Loucy (cell line): ENCODE results near the gene HBE1.

Experiments
- H2AFZ ChIP-seq: fragments of 200-600 bp; sonication (generic); 2 replicates; pipeline ENCODE4 v1.6.0; 2016; ENCODE audit warnings: antibody characterized with exemption, mild to moderate bottlenecking, low read length, moderate library complexity
- H3F3A ChIP-seq: fragments of 200-600 bp; 2 replicates; pipeline ENCODE4 v1.6.0; 2016; ENCODE audit warnings: antibody characterized with exemption, low read depth, mild to moderate bottlenecking
- H3K27me3 ChIP-seq: fragments of 200-600 bp; sonication (generic); 2 replicates; pipeline ENCODE4 v1.6.1; 2014; ENCODE audit warnings: low read length, mild to moderate bottlenecking; ENCODE audit not compliant: insufficient read depth, poor library complexity, severe bottlenecking
- H3K36me3 ChIP-seq: fragments of 200-600 bp; sonication (generic); 2 replicates; pipeline ENCODE4 v1.6.1; 2016; ENCODE audit warnings: low read length; ENCODE audit not compliant: insufficient read depth
- H3K4me1 ChIP-seq: fragments of 200-600 bp; sonication (generic); 2 replicates; pipeline ENCODE4 v1.5.1; 2014; ENCODE audit warnings: low read length, mild to moderate bottlenecking; ENCODE audit not compliant: insufficient read depth, poor library complexity, severe bottlenecking
- H3K4me2 ChIP-seq: fragments of 200-600 bp; sonication (generic); 2 replicates; pipeline ENCODE4 v1.6.0; 2014; ENCODE audit warnings: antibody characterized with exemption, low read length, low read depth, mild to moderate bottlenecking; ENCODE audit not compliant: poor library complexity, severe bottlenecking
- H3K4me3 ChIP-seq: fragments of 200-600 bp; sonication (generic); 2 replicates; pipeline ENCODE4 v1.5.1; 2014; ENCODE audit warnings: low read length, mild to moderate bottlenecking, mixed read lengths; ENCODE audit not compliant: poor library complexity, severe bottlenecking
- H3K79me2 ChIP-seq: fragments of 200-600 bp; sonication (generic); 2 replicates; pipeline ENCODE4 v1.6.1; 2014; ENCODE audit warnings: low read length; ENCODE audit not compliant: insufficient read depth
- H3K9ac ChIP-seq: fragments of 200-600 bp; sonication (generic); 2 replicates; pipeline ENCODE4 v1.6.0; 2014; ENCODE audit warnings: mild to moderate bottlenecking, low read depth, low read length, moderate library complexity; ENCODE audit not compliant: poor library complexity, severe bottlenecking
- H3K9me2 ChIP-seq: fragments of 200-600 bp; sonication (generic); replicated peaks from 2 replicates; pipeline ENCODE4 v1.6.1; 2016; ENCODE audit warnings: low read depth, low read length, mixed read lengths
- H3K9me3 ChIP-seq: fragments of 200-600 bp; sonication (generic); 2 replicates; pipeline ENCODE4 v1.6.1; 2014; ENCODE audit warnings: mild to moderate bottlenecking, antibody characterized with exemption, low read length, low read depth; ENCODE audit not compliant: insufficient read depth
- H4K20me1 ChIP-seq: fragments of 200-600 bp; sonication (generic); 2 replicates; pipeline ENCODE4 v1.6.0; 2014; ENCODE audit warnings: antibody characterized with exemption, low read length, mild to moderate bottlenecking; ENCODE audit not compliant: insufficient read depth, poor library complexity, severe bottlenecking
- EZH2phosphoT487 ChIP-seq: fragments of 200-600 bp; IDR thresholded peaks from 2 replicates; pipeline ENCODE4 v1.6.1; 2018; ENCODE audit warnings: antibody characterized with exemption, mild to moderate bottlenecking, moderate library complexity, borderline replicate concordance
- TF ChIP-seq, protein P1 (sequence below): fragments of 200-600 bp; sonication (generic); conservative IDR thresholded peaks from 2 replicates; pipeline ENCODE4 v1.5.1; 2014; ENCODE audit warnings: mild to moderate bottlenecking, antibody characterized with exemption, low read length

Gene HBE1

DNA sequence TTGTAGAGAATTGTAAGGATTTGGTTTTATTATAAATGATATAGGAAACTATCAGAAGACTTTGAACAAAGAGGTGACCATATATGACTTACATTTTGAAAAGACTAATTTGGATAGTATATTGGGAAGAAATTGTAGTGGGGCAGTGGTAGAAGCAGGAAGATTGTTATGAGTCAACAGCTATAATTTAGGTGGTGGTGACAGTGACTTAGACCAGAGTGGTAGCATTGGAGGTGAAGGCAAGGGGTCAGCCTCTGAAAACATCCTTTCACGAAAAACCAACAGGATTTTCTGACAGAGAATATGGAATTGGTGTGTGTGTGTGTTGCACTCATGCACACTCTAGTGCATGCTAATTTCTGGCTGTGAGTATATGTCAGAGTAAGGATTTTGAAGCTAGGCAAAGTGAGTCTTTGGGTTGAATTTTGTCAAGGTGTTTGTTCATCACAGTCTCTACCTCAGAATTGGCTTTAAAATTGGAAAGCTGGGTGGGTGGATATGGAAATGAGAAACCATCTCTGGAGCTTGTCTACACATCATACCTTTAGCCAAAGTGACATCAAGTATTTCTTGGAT is 8.2 kb upstream of the HBE1 start:
- Histone ChIP-seq H3K36me3 (no peaks in the 10 kb centered on the region), H3K4me3 (no peak overlapping the region), H3K4me1 (no peaks in the 10 kb centered on the region), H4K20me1 (no peaks in the 10 kb centered on the region), H2AFZ (no peak overlapping the region), H3K4me2 (no peak overlapping the region), H3K27me3 (no peaks in the 10 kb centered on the region), H3K79me2 (no peaks in the 10 kb centered on the region), H3K9ac (no peak overlapping the region), H3F3A (no peaks in the 10 kb centered on the region), H3K9me3 (no peaks in the 10 kb centered on the region), H3K9me2 (no peaks in the 10 kb centered on the region)
- TF ChIP-seq, protein P1, sequence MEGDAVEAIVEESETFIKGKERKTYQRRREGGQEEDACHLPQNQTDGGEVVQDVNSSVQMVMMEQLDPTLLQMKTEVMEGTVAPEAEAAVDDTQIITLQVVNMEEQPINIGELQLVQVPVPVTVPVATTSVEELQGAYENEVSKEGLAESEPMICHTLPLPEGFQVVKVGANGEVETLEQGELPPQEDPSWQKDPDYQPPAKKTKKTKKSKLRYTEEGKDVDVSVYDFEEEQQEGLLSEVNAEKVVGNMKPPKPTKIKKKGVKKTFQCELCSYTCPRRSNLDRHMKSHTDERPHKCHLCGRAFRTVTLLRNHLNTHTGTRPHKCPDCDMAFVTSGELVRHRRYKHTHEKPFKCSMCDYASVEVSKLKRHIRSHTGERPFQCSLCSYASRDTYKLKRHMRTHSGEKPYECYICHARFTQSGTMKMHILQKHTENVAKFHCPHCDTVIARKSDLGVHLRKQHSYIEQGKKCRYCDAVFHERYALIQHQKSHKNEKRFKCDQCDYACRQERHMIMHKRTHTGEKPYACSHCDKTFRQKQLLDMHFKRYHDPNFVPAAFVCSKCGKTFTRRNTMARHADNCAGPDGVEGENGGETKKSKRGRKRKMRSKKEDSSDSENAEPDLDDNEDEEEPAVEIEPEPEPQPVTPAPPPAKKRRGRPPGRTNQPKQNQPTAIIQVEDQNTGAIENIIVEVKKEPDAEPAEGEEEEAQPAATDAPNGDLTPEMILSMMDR = no peak
- TF ChIP-seq EZH2phosphoT487 = no peak

DNA sequence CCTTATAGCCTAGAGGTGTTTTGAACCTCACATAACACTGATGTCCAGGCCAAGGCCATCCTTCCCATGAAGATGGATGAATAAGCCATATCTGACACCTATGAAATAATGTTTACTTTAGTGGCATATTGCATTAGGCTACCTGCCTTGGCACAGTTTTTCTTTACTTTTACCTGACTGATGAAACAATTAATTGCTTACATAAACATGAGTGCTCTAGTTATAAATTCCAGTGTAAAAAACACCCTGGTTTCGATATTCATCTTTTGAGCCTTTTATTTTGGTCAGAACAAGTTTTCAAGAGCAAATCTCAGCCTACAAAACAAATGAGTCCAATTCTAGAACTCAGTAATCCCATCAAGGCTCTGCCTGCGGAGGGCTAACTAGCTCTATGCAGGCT is 7.0 kb upstream of the HBE1 start:
- H2AFZ ChIP-seq = no peak overlapping the region
- no peaks in the 10 kb centered on the region for H3K79me2 ChIP-seq
- no peaks in the 10 kb centered on the region for H4K20me1 ChIP-seq
- no peak overlapping the region for H3K4me3 ChIP-seq
- no peaks in the 10 kb centered on the region for H3K9me2 ChIP-seq
- H3K36me3 ChIP-seq = no peaks in the 10 kb centered on the region
- no peaks in the 10 kb centered on the region for H3K9me3 ChIP-seq
- H3K27me3 ChIP-seq = no peaks in the 10 kb centered on the region
- TF ChIP-seq EZH2phosphoT487 = no peak
- TF ChIP-seq, protein P1 = no peak
- H3K9ac ChIP-seq = no peak overlapping the region
- H3K4me2 ChIP-seq = no peak overlapping the region
- no peaks in the 10 kb centered on the region for H3F3A ChIP-seq
- no peaks in the 10 kb centered on the region for H3K4me1 ChIP-seq

GRCh38 chr11:5275369-5276110 is 5.8 kb upstream of the HBE1 start:
- Histone ChIP-seq H3F3A (no peaks in the 10 kb centered on the region), H3K4me2 (no peak overlapping the region), H3K27me3 (no peaks in the 10 kb centered on the region), H3K9me3 (no peaks in the 10 kb centered on the region), H3K4me3 (no peak overlapping the region), H3K79me2 (no peaks in the 10 kb centered on the region), H2AFZ (no peak overlapping the region), H3K4me1 (no peaks in the 10 kb centered on the region), H3K36me3 (no peaks in the 10 kb centered on the region), H3K9ac (no peak overlapping the region), H4K20me1 (no peaks in the 10 kb centered on the region), H3K9me2 (no peaks in the 10 kb centered on the region)
- TF ChIP-seq, protein P1 = no peak
- no peak for TF ChIP-seq EZH2phosphoT487
